Stimulated activated CD8-positive, alpha-beta memory T cell treated with anti-CD3 and anti-CD28 coated beads, Interleukin-2, amount 100 ng/mL, for 48 hours (primary cell): ENCODE data around the gene KCNG2.
"Not testable (repeated sequence)": the region's sequence is repeated elsewhere in the genome, so short reads cannot be mapped to it uniquely, and the experiment has no call there.

Source experiments
- DNase-seq, 2 donors: peaks; one replicate each; pipeline ENCODE4 v3.0.0-alpha.2; 2020; ENCODE audit warnings: low read depth in 2 of 2

Gene KCNG2

GRCh38 chr18:79797518-79798345 lies at the start of gene KCNG2:
TSS of gene KCNG2 (plus strand) at chr18:79797938. CDS start at chr18:79863668, 65,730 bp downstream.
- peak; percentile 17 for DNase-seq

- DNase-seq: no peak
Measured at GRCh38 chr18:79748321-79749180, 49.2 kb upstream of the KCNG2 start.

GRCh38 chr18:79749251-79750191 lies 48.2 kb upstream of the KCNG2 start:
- DNase-seq: no peak

GRCh38 chr18:79750980-79751571 lies 46.7 kb upstream of the KCNG2 start:
- DNase-seq: no peak

GRCh38 chr18:79751918-79752578 lies 45.7 kb upstream of the KCNG2 start:
- DNase-seq: not testable (repeated sequence)

- not testable (repeated sequence) for DNase-seq
Measured at GRCh38 chr18:79752946-79753345, 44.8 kb upstream of the KCNG2 start.

- no peak for DNase-seq
Measured at GRCh38 chr18:79753391-79753851, 44.3 kb upstream of the KCNG2 start.

- no peak for DNase-seq
Measured at GRCh38 chr18:79754022-79754761, 43.5 kb upstream of the KCNG2 start.

GRCh38 chr18:79754831-79755351 lies 42.8 kb upstream of the KCNG2 start:
- no peak for DNase-seq

- no peak for DNase-seq
Measured at GRCh38 chr18:79755496-79756142, 42.1 kb upstream of the KCNG2 start.

GRCh38 chr18:79756143-79756500 lies 41.6 kb upstream of the KCNG2 start:
- no peak for DNase-seq

GRCh38 chr18:79756826-79757225 lies 40.9 kb upstream of the KCNG2 start:
- DNase-seq: no peak

GRCh38 chr18:79760348-79760747 lies 37.4 kb upstream of the KCNG2 start:
- no peak for DNase-seq

- no peak for DNase-seq
Measured at GRCh38 chr18:79760881-79761280, 36.9 kb upstream of the KCNG2 start.

- no peak for DNase-seq
Measured at GRCh38 chr18:79763407-79763806, 34.3 kb upstream of the KCNG2 start.

GRCh38 chr18:79764131-79764530 lies 33.6 kb upstream of the KCNG2 start:
- DNase-seq: no peak

GRCh38 chr18:79765491-79766245 lies 32.1 kb upstream of the KCNG2 start:
- DNase-seq: no peak

GRCh38 chr18:79766308-79766707 lies 31.4 kb upstream of the KCNG2 start:
- no peak for DNase-seq
